ENCODE data around the gene PIGS. TPM values are rescaled to one million over a fixed set of nuclear protein-coding genes. Genes with fewer than 3 reads are reported as not detected.

Gene PIGS
- total and polyA plus RNA-seq, 2 donors (not counting 1 experiment from before 2014, with no cell fraction given) = 53.7 to 68.4 TPM

DNA sequence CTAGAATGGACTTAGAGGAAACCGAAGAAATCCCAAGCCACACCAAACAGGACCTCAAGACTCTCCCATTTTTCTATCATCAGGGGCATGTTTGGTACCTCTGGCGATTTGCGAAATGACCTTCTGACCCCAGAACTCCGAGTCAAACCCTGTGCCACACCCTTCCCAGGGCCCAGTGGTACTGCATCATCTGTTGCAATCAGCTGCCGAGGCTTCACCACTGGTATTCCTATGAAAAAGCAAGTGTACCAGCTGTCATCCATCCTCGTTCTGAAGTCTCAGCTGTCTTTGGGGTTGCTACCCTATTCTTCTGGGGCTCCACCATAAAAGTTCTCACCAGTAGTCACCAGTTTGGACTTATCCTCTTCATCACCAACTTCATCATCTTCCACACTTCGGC, 45.0 kb upstream of the PIGS start:
- Histone ChIP-seq H3K9me3 (ENCODE audit: control insufficient read depth, insufficient read depth, low read depth, low read length) (no peaks in the 10 kb centered on the region), H3K4me1 (ENCODE audit: control insufficient read depth, extremely low read depth, insufficient read depth, low read length) (no peaks in the 10 kb centered on the region), H2AFZ (ENCODE audit: low read length) (no peak overlapping the region), H3K36me3 (ENCODE audit: control insufficient read depth, insufficient read depth, low read length) (peaks cover 21% of the 10 kb centered on the region), H4K20me1 (ENCODE audit: control insufficient read depth, extremely low read depth, insufficient read depth, low read length) (no peaks in the 10 kb centered on the region), H3K79me2 (ENCODE audit: control insufficient read depth, insufficient read depth, low read length) (no peaks in the 10 kb centered on the region), H3K27me3 (ENCODE audit: control insufficient read depth, insufficient read depth, low read length) (no peaks in the 10 kb centered on the region), H3K9ac (ENCODE audit: insufficient read depth, low read length) (no peak overlapping the region), H3K27ac (ENCODE audit: insufficient read depth, low read length) (no peak overlapping the region), H3K4me3 (replicated peaks in 1 of 4; ENCODE audit: control extremely low read depth in 1 of 4, insufficient read depth in 1 of 4, low read depth in 3 of 4, low read length in 4 of 4) (no peak overlapping the region), H3K4me2 (ENCODE audit: extremely low read depth, insufficient read depth, low read length) (no peak overlapping the region)
- no peak for TF ChIP-seq EZH2 (IDR thresholded peaks at IDR 0.05; ENCODE audit: low read length, missing control alignments)
- TF ChIP-seq, protein P1, sequence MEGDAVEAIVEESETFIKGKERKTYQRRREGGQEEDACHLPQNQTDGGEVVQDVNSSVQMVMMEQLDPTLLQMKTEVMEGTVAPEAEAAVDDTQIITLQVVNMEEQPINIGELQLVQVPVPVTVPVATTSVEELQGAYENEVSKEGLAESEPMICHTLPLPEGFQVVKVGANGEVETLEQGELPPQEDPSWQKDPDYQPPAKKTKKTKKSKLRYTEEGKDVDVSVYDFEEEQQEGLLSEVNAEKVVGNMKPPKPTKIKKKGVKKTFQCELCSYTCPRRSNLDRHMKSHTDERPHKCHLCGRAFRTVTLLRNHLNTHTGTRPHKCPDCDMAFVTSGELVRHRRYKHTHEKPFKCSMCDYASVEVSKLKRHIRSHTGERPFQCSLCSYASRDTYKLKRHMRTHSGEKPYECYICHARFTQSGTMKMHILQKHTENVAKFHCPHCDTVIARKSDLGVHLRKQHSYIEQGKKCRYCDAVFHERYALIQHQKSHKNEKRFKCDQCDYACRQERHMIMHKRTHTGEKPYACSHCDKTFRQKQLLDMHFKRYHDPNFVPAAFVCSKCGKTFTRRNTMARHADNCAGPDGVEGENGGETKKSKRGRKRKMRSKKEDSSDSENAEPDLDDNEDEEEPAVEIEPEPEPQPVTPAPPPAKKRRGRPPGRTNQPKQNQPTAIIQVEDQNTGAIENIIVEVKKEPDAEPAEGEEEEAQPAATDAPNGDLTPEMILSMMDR (conservative IDR thresholded peaks at IDR 0.05 in 1 of 2, IDR thresholded peaks at IDR 0.05 in 1 of 2; ENCODE audit: low read depth in 1 of 2, low read length in 2 of 2) = no peak
- DNase-seq (ENCODE audit: low read depth in 2 of 2) = no peak

DNA sequence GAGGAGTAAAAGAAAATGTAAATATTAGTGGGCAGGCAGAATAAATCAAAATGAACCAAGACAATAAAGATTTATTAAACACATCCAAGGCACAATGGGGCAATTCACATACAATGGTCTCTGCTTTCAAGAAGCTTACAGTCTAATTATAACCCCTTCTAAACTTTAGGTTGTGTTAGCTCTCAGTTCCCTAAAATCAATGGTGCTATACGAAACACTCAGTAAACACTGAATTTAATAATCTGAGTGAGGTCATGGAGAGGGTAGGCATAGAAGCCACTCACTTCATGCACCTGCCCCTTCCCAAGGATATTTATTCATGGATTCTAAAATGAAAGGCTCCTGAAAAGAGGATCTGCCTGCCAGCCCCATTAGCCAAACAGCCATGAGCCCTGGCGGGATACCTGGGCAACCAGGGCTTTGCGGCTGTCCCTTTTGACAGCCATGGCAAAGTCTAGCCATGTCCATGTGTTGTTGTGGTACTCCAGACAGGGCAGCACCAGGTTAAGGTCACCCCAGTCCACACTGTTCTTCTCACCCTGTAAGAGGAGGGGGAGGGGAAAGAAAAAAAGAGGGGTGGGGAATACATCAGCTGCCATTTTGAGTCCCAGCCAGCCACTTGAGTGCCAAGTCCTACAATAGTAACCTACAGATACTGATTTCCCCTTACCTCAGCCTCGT, 44.1 kb upstream of the PIGS start:
- Histone ChIP-seq H4K20me1 (ENCODE audit: control insufficient read depth, extremely low read depth, insufficient read depth, low read length) (no peaks in the 10 kb centered on the region), H3K9me3 (ENCODE audit: control insufficient read depth, insufficient read depth, low read depth, low read length) (no peaks in the 10 kb centered on the region), H2AFZ (ENCODE audit: low read length) (no peak overlapping the region), H3K4me2 (ENCODE audit: extremely low read depth, insufficient read depth, low read length) (no peak overlapping the region), H3K27me3 (ENCODE audit: control insufficient read depth, insufficient read depth, low read length) (no peaks in the 10 kb centered on the region), H3K79me2 (ENCODE audit: control insufficient read depth, insufficient read depth, low read length) (no peaks in the 10 kb centered on the region), H3K9ac (ENCODE audit: insufficient read depth, low read length) (no peak overlapping the region), H3K4me3 (replicated peaks in 1 of 4; ENCODE audit: control extremely low read depth in 1 of 4, insufficient read depth in 1 of 4, low read depth in 3 of 4, low read length in 4 of 4) (no peak overlapping the region), H3K4me1 (ENCODE audit: control insufficient read depth, extremely low read depth, insufficient read depth, low read length) (no peaks in the 10 kb centered on the region), H3K36me3 (ENCODE audit: control insufficient read depth, insufficient read depth, low read length) (peaks cover 21% of the 10 kb centered on the region), H3K27ac (ENCODE audit: insufficient read depth, low read length) (no peak overlapping the region)
- no peak for DNase-seq (ENCODE audit: low read depth in 2 of 2)
- TF ChIP-seq EZH2 (IDR thresholded peaks at IDR 0.05; ENCODE audit: low read length, missing control alignments) = no peak
- TF ChIP-seq, protein P1 (conservative IDR thresholded peaks at IDR 0.05 in 1 of 2, IDR thresholded peaks at IDR 0.05 in 1 of 2; ENCODE audit: low read depth in 1 of 2, low read length in 2 of 2) = no peak

DNA sequence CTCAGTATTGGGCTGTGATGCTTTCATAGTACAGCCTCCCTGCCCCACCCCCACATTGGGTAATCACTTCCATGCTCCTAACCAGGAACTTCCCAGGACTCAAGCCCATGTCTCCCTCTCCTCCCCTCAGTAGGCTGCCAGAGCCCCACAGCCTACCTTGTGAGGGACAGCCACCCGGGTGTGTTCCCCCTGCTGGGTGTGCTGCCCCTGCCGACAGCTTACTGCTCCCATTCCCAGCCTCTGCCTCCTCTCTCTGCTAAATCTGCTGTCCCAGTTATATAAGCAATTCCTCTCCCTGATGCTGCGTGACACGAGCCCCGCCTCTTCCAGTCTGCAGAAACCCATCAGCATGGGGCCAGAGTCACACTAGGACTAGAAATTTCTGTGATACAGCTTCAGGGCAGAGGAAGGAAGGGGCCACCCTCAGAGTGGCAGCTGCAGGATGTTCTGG, 42.6 kb upstream of the PIGS start, which contains the start of gene RSKR:
RSKR (minus strand) TSS at position 255 of the 451 bp plus-strand sequence; CDS start at position 231, 24 bp downstream.
- TF ChIP-seq EZH2 (IDR thresholded peaks at IDR 0.05; ENCODE audit: low read length, missing control alignments) = no peak
- TF ChIP-seq, protein P1 (conservative IDR thresholded peaks at IDR 0.05 in 1 of 2, IDR thresholded peaks at IDR 0.05 in 1 of 2; ENCODE audit: low read depth in 1 of 2, low read length in 2 of 2) = no peak
- no peaks in the 10 kb centered on the region for H3K4me1 ChIP-seq (ENCODE audit: control insufficient read depth, extremely low read depth, insufficient read depth, low read length)
- no peak for DNase-seq (ENCODE audit: low read depth in 2 of 2)
- H3K4me3 ChIP-seq (replicated peaks in 1 of 4; ENCODE audit: control extremely low read depth in 1 of 4, insufficient read depth in 1 of 4, low read depth in 3 of 4, low read length in 4 of 4) = no peak within 1 kb of the TSS
- no peak within 1 kb of the TSS for H3K9ac ChIP-seq (ENCODE audit: insufficient read depth, low read length)
- H3K4me2 ChIP-seq (ENCODE audit: extremely low read depth, insufficient read depth, low read length) = no peak within 1 kb of the TSS
- H3K27me3 ChIP-seq (ENCODE audit: control insufficient read depth, insufficient read depth, low read length) = no peaks in the 10 kb centered on the region
- H3K27ac ChIP-seq (ENCODE audit: insufficient read depth, low read length) = no peak within 1 kb of the TSS
- no peaks in the 10 kb centered on the region for H3K79me2 ChIP-seq (ENCODE audit: control insufficient read depth, insufficient read depth, low read length)
- H2AFZ ChIP-seq (ENCODE audit: low read length) = no peak within 1 kb of the TSS
- peaks cover 17% of the 10 kb centered on the region for H3K36me3 ChIP-seq (ENCODE audit: control insufficient read depth, insufficient read depth, low read length)
- H4K20me1 ChIP-seq (ENCODE audit: control insufficient read depth, extremely low read depth, insufficient read depth, low read length) = no peaks in the 10 kb centered on the region
- no peaks in the 10 kb centered on the region for H3K9me3 ChIP-seq (ENCODE audit: control insufficient read depth, insufficient read depth, low read depth, low read length)
